Measurements from ENCODE around the gene SPRY4.
"Not testable (repeated sequence)": the region's sequence is repeated elsewhere in the genome, so short reads cannot be mapped to it uniquely, and the experiment has no call there.

The SPRY4 gene

GRCh38 chr5:142334538-142334937, 9.7 kb upstream of the SPRY4 start:
- DNase-seq (ENCODE audit: low read depth in 1 of 2, low spot score in 1 of 2) = no peak

GRCh38 chr5:142333749-142334148, 8.9 kb upstream of the SPRY4 start:
- DNase-seq (ENCODE audit: low read depth in 1 of 2, low spot score in 1 of 2) = not testable (repeated sequence)

GRCh38 chr5:142330444-142330843, 5.6 kb upstream of the SPRY4 start:
- no peak for DNase-seq (ENCODE audit: low read depth in 1 of 2, low spot score in 1 of 2)

GRCh38 chr5:142330026-142330425, 5.2 kb upstream of the SPRY4 start:
- DNase-seq (ENCODE audit: low read depth in 1 of 2, low spot score in 1 of 2) = no peak

GRCh38 chr5:142327111-142327842, 2.5 kb upstream of the SPRY4 start:
- DNase-seq (ENCODE audit: low read depth in 1 of 2, low spot score in 1 of 2) = no peak

- no peak for DNase-seq (ENCODE audit: low read depth in 1 of 2, low spot score in 1 of 2)
Observed at GRCh38 chr5:142326480-142326938, 1.7 kb upstream of the SPRY4 start.

GRCh38 chr5:142325725-142326479, 1.1 kb upstream of the SPRY4 start:
- no peak for DNase-seq (ENCODE audit: low read depth in 1 of 2, low spot score in 1 of 2)

- DNase-seq (ENCODE audit: low read depth in 1 of 2, low spot score in 1 of 2) = no peak
Observed at GRCh38 chr5:142324136-142324870, 518 bp downstream of the SPRY4 start.

- DNase-seq (ENCODE audit: low read depth in 1 of 2, low spot score in 1 of 2) = no peak
Observed at GRCh38 chr5:142323480-142324135, 1.2 kb downstream of the SPRY4 start.

GRCh38 chr5:142322747-142323479, 1.9 kb downstream of the SPRY4 start:
- no peak for DNase-seq (ENCODE audit: low read depth in 1 of 2, low spot score in 1 of 2)

- no peak for DNase-seq (ENCODE audit: low read depth in 1 of 2, low spot score in 1 of 2)
Observed at GRCh38 chr5:142322403-142322746, 2.4 kb downstream of the SPRY4 start.

GRCh38 chr5:142320851-142321560, 3.8 kb downstream of the SPRY4 start:
- DNase-seq (ENCODE audit: low read depth in 1 of 2, low spot score in 1 of 2) = no peak

- DNase-seq (ENCODE audit: low read depth in 1 of 2, low spot score in 1 of 2) = no peak
Observed at GRCh38 chr5:142320430-142320738, 4.4 kb downstream of the SPRY4 start.

- DNase-seq (ENCODE audit: low read depth in 1 of 2, low spot score in 1 of 2) = no peak
Observed at GRCh38 chr5:142319560-142320429, 5.0 kb downstream of the SPRY4 start.

- DNase-seq (ENCODE audit: low read depth in 1 of 2, low spot score in 1 of 2) = no peak
Observed at GRCh38 chr5:142319105-142319504, 5.7 kb downstream of the SPRY4 start.

GRCh38 chr5:142317753-142318152, 7.1 kb downstream of the SPRY4 start:
- DNase-seq (ENCODE audit: low read depth in 1 of 2, low spot score in 1 of 2) = no peak

GRCh38 chr5:142317173-142317572, 7.6 kb downstream of the SPRY4 start:
- no peak for DNase-seq (ENCODE audit: low read depth in 1 of 2, low spot score in 1 of 2)

- no peak for DNase-seq (ENCODE audit: low read depth in 1 of 2, low spot score in 1 of 2)
Observed at GRCh38 chr5:142316681-142317080, 8.1 kb downstream of the SPRY4 start.

- no peak for DNase-seq (ENCODE audit: low read depth in 1 of 2, low spot score in 1 of 2)
Observed at GRCh38 chr5:142316051-142316450, 8.8 kb downstream of the SPRY4 start.
